ENCODE data around the gene TUBAL3. TPM values are rescaled to one million over a fixed set of nuclear protein-coding genes. Genes with fewer than 3 reads are reported as not detected.
A peak's percentile ranks its signal among the peaks of the same experiment; 100 is the strongest.

TUBAL3 gene
- total RNA-seq, result not detected in 2 replicates
- not detected in 2 replicates for polyA plus RNA-seq
- not detected in 2 replicates for polyA plus RNA-seq (2011; cell fraction: cytosol; rRNA removed)
- polyA plus RNA-seq (2011; cell fraction: nucleus; rRNA removed), result 0.08 TPM in 1 of 2 replicates, not detected in the other
- polyA plus RNA-seq (2012), result not detected in 2 replicates
- polyA minus RNA-seq, result 0.32 TPM in 1 of 2 replicates, not detected in the other
- not detected for polyA minus RNA-seq (2011; cell fraction: cytosol; rRNA and poly(A)+ RNA removed)
- polyA minus RNA-seq (2011; cell fraction: nucleus; rRNA and poly(A)+ RNA removed), result not detected in 2 replicates
- percentile 16 among the genes with signal in this experiment for Bru-seq, nascent RNA
- BruChase-seq, experiment 1, labeled RNA remaining after a 6-hour chase, result not detected
- percentile 7 among the genes with signal in this experiment for BruChase-seq, experiment 2, labeled RNA remaining after a 2-hour chase
- long read RNA-seq, result 0 reads

GRCh38 chr10:5404208-5405041 lies at the start of gene TUBAL3:
TUBAL3 (minus strand) TSS chr10:5404828; CDS start chr10:5404792, 36 bp downstream.
- Histone ChIP-seq H3K4me1 (ENCODE audit: control insufficient read depth, extremely low read depth, insufficient read depth, low read length) (peaks cover 8% of the 10 kb centered on the region), H3K9ac (replicated peaks; ENCODE audit: extremely low read depth, insufficient read depth, low read length) (no peak within 1 kb of the TSS), H3K36me3 (ENCODE audit: control insufficient read depth in 2 of 2, extremely low read depth in 1 of 2, insufficient read depth in 2 of 2, low read length in 2 of 2) (no peaks in the 10 kb centered on the region), H3K9me3 (replicated peaks; ENCODE audit: control insufficient read depth, insufficient read depth, low read length) (no peaks in the 10 kb centered on the region), H3K4me3 (replicated peaks in 1 of 3; ENCODE audit: insufficient read depth in 1 of 3, low read depth in 1 of 3, low read length in 3 of 3) (no peak within 1 kb of the TSS), H2AFZ (ENCODE audit: low read depth, low read length) (peak within 1 kb of the TSS; percentile 21), H4K20me1 (replicated peaks; ENCODE audit: control insufficient read depth, extremely low read depth, insufficient read depth, low read length) (no peaks in the 10 kb centered on the region), H3K9me1 (replicated peaks; ENCODE audit: control insufficient read depth, extremely low read depth, insufficient read depth, low read length) (no peaks in the 10 kb centered on the region), H3K4me2 (ENCODE audit: insufficient read depth, low read length) (no peak within 1 kb of the TSS), H3K79me2 (ENCODE audit: control insufficient read depth, insufficient read depth, low read length) (no peaks in the 10 kb centered on the region), H3K27ac (ENCODE audit: insufficient read depth, low read depth, low read length) (no peak within 1 kb of the TSS), H3K27me3 (ENCODE audit: control insufficient read depth in 2 of 2, insufficient read depth in 2 of 2, low read length in 2 of 2) (peaks cover 0 to 3% of the 10 kb centered on the region in 2 experiments)
- peak; percentile 52 for DNase-seq (ENCODE audit: low read depth, low spot score)
- ChIA-PET POLR2A (no interaction called here), CTCF (interaction anchor here (0.8 to 2.5 kb wide), 3 partner anchors 21 to 555 kb away, joined by 3 to 7 read pairs (median 4); no protein-coding TSS in a partner anchor)
- TF ChIP-seq MYC (IDR thresholded peaks at IDR 0.05; ENCODE audit: low read depth, low read length) (no peak), GATA2 (IDR thresholded peaks at IDR 0.05; ENCODE audit: insufficient read depth, insufficient read length, low read depth, low read length) (no peak), POLR2AphosphoS5 (IDR thresholded peaks at IDR 0.05; ENCODE audit: insufficient read depth, low read depth, low read length) (peak; percentile 27), FOS (IDR thresholded peaks at IDR 0.05; ENCODE audit: borderline replicate concordance, insufficient read depth, low read length) (peak; percentile 53)
- peak; percentile 71 for FAIRE-seq
- intact Hi-C loops (cut with micrococcal nuclease) (no loop called here), dilution Hi-C loops (cut with MboI; ENCODE audit: extremely low pct_ligation_motif_present, low sequenced_read_pairs) (no loop called here)
- BruUV-seq (replicated peaks), result no TSS peak

All from endothelial cell of umbilical vein (primary cell).